T-cell (primary cell): ENCODE measurements around the gene MSANTD2. TPM values are rescaled to one million over a fixed set of nuclear protein-coding genes. Genes with fewer than 3 reads are reported as not detected.

Experiments used
- ATAC-seq, 4 experiments: fragments of 200-7000 bp in 3 of 4; fragments of 150-1000 bp in 1 of 4; cut with Tn5 transposase; replicated peaks in 1 of 4; 1 replicate in 3 of 4; 2 replicates in 1 of 4; pipeline ENCODE4 v1.10.0; 2021; ENCODE audit warnings: moderate library complexity in 3 of 4, mild to moderate bottlenecking in 2 of 4, moderate number of reproducible peaks in 1 of 4
- CTCF ChIA-PET, 2 donors: fragments of 300-600 bp; sonication (Branson Sonifier 250); formaldehyde crosslinking; loops; one replicate each; lab custom pipeline; 2022; ENCODE audit warnings: antibody characterized with exemption in 2 of 2; lab: Charles Lee
- POLR2A ChIA-PET, 2 donors: fragments of 300-600 bp; sonication (Branson Sonifier 250); formaldehyde crosslinking; loops; one replicate each; lab custom pipeline; 2022; ENCODE audit warnings: antibody characterized with exemption in 2 of 2; lab: Charles Lee
- DNase-seq, 35 experiments: peaks; one replicate each; pipeline versions ENCODE4 v3.0.0 to v3.0.0-alpha.2; 2013 to 2023
- H3K27ac ChIP-seq: one replicate; pipeline ENCODE4 v1.5.1; 2013; ENCODE audit warnings: low read length
- H3K27me3 ChIP-seq, 2 experiments: replicated peaks in 1 of 2; 1 replicate in 1 of 2; 2 replicates in 1 of 2; pipeline versions ENCODE4 v1.6.1 to v1.7.0; 2013; ENCODE audit warnings: low read length in 1 of 2, mixed read lengths in 1 of 2; ENCODE audit not compliant: control insufficient read depth in 2 of 2, insufficient read depth in 2 of 2; ENCODE audit errors: extremely low read depth in 1 of 2
- H3K36me3 ChIP-seq, 2 donors: 1 replicate in 1 of 2; 2 replicates in 1 of 2; pipeline versions ENCODE4 v1.6.1 to v1.7.0; 2013; ENCODE audit warnings: low read length in 1 of 2; ENCODE audit not compliant: control insufficient read depth in 2 of 2, insufficient read depth in 1 of 2; ENCODE audit errors: extremely low read depth in 1 of 2
- H3K4me1 ChIP-seq, 2 experiments: 1 replicate in 1 of 2; 2 replicates in 1 of 2; pipeline versions ENCODE4 v1.6.1 to v1.7.0; 2013; ENCODE audit warnings: low read length in 2 of 2, mixed read lengths in 1 of 2; ENCODE audit not compliant: insufficient read depth in 2 of 2, control insufficient read depth in 1 of 2; ENCODE audit errors: extremely low read depth in 1 of 2
- H3K4me3 ChIP-seq, 2 donors: 1 replicate in 1 of 2; 2 replicates in 1 of 2; pipeline versions ENCODE4 v1.5.1 to v1.7.0; 2013; ENCODE audit warnings: mild to moderate bottlenecking in 2 of 2, low read length in 1 of 2, moderate library complexity in 1 of 2; ENCODE audit not compliant: control insufficient read depth in 1 of 2; ENCODE audit errors: extremely low read depth in 1 of 2
- H3K9me3 ChIP-seq: 2 replicates; pipeline ENCODE4 v1.7.0; 2013
- H3K27ac Mint-ChIP-seq, 2 donors: one replicate each; pipeline ENCODE4 v1.8.0; 2020 to 2021; ENCODE audit warnings: mild to moderate bottlenecking in 2 of 2, mixed read lengths in 2 of 2
- H3K27me3 Mint-ChIP-seq, 2 donors: one replicate each; pipeline ENCODE4 v1.8.0; 2021 to 2022; ENCODE audit warnings: mixed read lengths in 2 of 2
- H3K36me3 Mint-ChIP-seq: one replicate; pipeline ENCODE4 v1.8.0; 2021; ENCODE audit warnings: mixed read lengths
- H3K4me1 Mint-ChIP-seq, 3 donors: one replicate each; pipeline ENCODE4 v1.8.0; 2020 to 2022; ENCODE audit warnings: mixed read lengths in 3 of 3, mild to moderate bottlenecking in 1 of 3
- H3K4me3 Mint-ChIP-seq, 3 donors: one replicate each; pipeline ENCODE4 v1.8.0; 2020 to 2022; ENCODE audit warnings: mild to moderate bottlenecking in 3 of 3, mixed read lengths in 3 of 3, moderate library complexity in 3 of 3
- H3K9me3 Mint-ChIP-seq, 3 donors: one replicate each; pipeline ENCODE4 v1.8.0; 2020 to 2022; ENCODE audit warnings: mixed read lengths in 3 of 3
- WGBS: methylation state at CpG from one replicate; pipeline ENCODE4 v1.1.5; 2013; ENCODE audit warnings: missing lambda C conversion rate; ENCODE audit not compliant: insufficient coverage; 5-methylcytosine and 5-hydroxymethylcytosine counted together
- total RNA-seq, 35 experiments: library from RNA in 6 of 35; stranded (reverse) in 6 of 35; fragments of 120-200 nt in 1 of 35; gene quantifications; one replicate each; pipeline versions ENCODE4 v1.2.1 to v1.2.4 and lab custom pipeline; 2013 to 2026

The MSANTD2 gene
- total RNA-seq, 5 donors from 2014 or later (not counting 1 experiment from before 2014, with no cell fraction given) = 10.1 to 25.2 (median 19.9) TPM

- peaks cover 65 to 88% of the 10 kb centered on the region in 2 donors for H3K27me3 Mint-ChIP-seq
Measured at GRCh38 chr11:124841201-124841600, 41.0 kb upstream of the MSANTD2 start.

DNA sequence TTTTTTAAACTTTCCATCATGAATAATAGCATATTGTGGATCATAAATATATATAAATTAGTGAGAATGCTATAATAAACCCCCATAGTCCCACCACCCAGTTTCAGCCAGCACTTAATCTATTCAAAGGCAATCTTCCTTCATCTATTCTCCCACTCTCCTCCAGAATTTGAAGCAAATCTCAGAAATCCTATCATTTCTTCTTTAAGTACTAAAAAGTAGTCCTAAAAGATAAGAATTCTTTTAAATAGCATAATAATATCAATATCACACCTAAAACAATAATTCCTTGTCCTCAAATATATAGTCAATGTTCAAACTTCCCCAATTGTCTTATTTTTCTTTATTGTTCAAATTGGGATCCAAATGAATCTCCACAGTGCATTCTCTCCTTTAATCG, 40.5 kb upstream of the MSANTD2 start:
- H3K9me3 Mint-ChIP-seq = no peaks in the 10 kb centered on the region
- H3K4me1 ChIP-seq = peaks cover 2 to 26% of the 10 kb centered on the region in 2 experiments
- no peak overlapping the region for H3K27ac ChIP-seq
- POLR2A ChIA-PET = no interaction called here
- ATAC-seq (no peak), DNase-seq (no peak)
- no peaks in the 10 kb centered on the region for H3K9me3 ChIP-seq
- CTCF ChIA-PET = no interaction called here
- H3K27me3 Mint-ChIP-seq = peaks cover 62 to 87% of the 10 kb centered on the region in 2 donors
- no peak overlapping the region for H3K27ac Mint-ChIP-seq
- H3K4me1 Mint-ChIP-seq = peaks cover 23 to 27% (median 26%) of the 10 kb centered on the region in 3 donors
- peak overlapping the region in 1 of 3 donors; percentile 75 for H3K4me3 Mint-ChIP-seq
- H3K36me3 ChIP-seq = no peaks in the 10 kb centered on the region
- WGBS = no CpG with 5 or more reads among the region's 1 CpG
- H3K36me3 Mint-ChIP-seq = no peaks in the 10 kb centered on the region
- H3K27me3 ChIP-seq = peaks cover 39 to 74% of the 10 kb centered on the region in 2 experiments
- H3K4me3 ChIP-seq = no peak overlapping the region

More at GRCh38 chr11:124841201-124841600, 41.0 kb upstream of the MSANTD2 start:
- H3K27ac ChIP-seq = no peak overlapping the region
- peak overlapping the region in 1 of 3 donors; percentile 8 for H3K4me3 Mint-ChIP-seq
- POLR2A ChIA-PET = no interaction called here
- H3K4me1 Mint-ChIP-seq = peaks cover 20 to 26% (median 23%) of the 10 kb centered on the region in 3 donors
- no CpG with 5 or more reads among the region's 3 CpGs for WGBS
- DNase-seq (no peak), ATAC-seq (no peak)
- peaks cover 41 to 78% of the 10 kb centered on the region in 2 experiments for H3K27me3 ChIP-seq
- H3K36me3 ChIP-seq = no peaks in the 10 kb centered on the region
- H3K36me3 Mint-ChIP-seq = no peaks in the 10 kb centered on the region
- no peak overlapping the region for H3K4me3 ChIP-seq
- H3K27ac Mint-ChIP-seq = no peak overlapping the region
- CTCF ChIA-PET = no interaction called here
- H3K9me3 Mint-ChIP-seq = no peaks in the 10 kb centered on the region
- peaks cover 2 to 25% of the 10 kb centered on the region in 2 experiments for H3K4me1 ChIP-seq
- no peaks in the 10 kb centered on the region for H3K9me3 ChIP-seq

- Mint-ChIP-seq H3K27ac (no peak overlapping the region), H3K36me3 (no peaks in the 10 kb centered on the region), H3K27me3 (peaks cover 59 to 85% of the 10 kb centered on the region in 2 donors), H3K4me3 (peak overlapping the region; percentile 26 to 75 (median 58)), H3K9me3 (no peaks in the 10 kb centered on the region), H3K4me1 (peaks cover 23 to 27% (median 26%) of the 10 kb centered on the region in 3 donors)
- 4% methylated on average over 4 of the region's 20 CpGs for WGBS
- Histone ChIP-seq H3K36me3 (no peaks in the 10 kb centered on the region), H3K4me1 (peaks cover 2 to 26% of the 10 kb centered on the region in 2 experiments), H3K27me3 (peaks cover 39 to 68% of the 10 kb centered on the region in 2 experiments), H3K9me3 (no peaks in the 10 kb centered on the region), H3K4me3 (peak overlapping the region in 1 of 2 donors; percentile 46), H3K27ac (no peak overlapping the region)
- POLR2A ChIA-PET = no interaction called here
- ATAC-seq (peak in 1 of 4 experiments; percentile 6), DNase-seq (no peak)
- CTCF ChIA-PET = interaction anchor here (0.6 to 1.2 kb wide), 3 partner anchors 36 to 422 kb away, joined by 3 read pairs; no protein-coding TSS in a partner anchor
Measured at GRCh38 chr11:124839972-124840621, 39.9 kb upstream of the MSANTD2 start.

DNA sequence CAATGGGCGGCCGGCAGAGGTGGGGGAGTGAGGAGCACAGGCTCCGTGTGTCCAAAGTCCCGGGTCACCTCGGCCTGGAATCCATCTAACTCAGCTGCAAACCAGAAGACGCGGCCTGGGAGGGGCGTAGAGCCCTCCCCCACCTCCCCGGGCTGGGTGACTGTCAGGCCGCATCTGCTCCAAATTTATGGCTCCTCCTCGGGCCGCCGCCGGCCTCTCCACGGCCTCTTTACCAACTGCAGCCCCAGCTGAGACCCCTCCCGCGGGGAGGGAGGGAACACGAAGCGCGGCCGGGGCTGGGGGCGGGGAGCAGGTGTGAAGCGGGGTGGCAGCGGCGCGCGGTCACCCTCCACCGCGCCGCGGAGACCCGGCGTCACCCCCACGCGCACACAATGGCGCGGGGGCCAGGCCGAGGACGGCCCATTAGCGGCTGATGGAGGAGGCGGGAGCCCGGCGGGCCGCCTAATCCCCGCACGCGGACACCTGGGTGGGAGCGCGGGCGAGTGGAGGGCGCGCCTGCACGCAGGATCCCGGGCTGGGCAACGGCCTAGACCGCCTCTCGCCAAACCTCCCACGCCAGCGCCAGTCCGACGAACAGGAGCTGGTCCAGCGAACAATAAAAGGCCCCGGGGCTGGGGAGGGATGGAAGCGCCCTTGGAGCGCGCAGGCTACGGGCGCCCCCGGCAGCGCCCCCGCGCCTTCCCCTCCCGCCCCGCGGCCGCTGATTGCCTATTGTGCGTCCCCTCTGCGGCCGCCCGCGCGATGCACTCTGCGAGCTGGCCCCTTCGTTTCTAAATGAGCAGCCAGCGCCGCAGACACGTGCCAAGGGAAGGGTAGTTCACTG, 39.1 kb upstream of the MSANTD2 start:
- no peaks in the 10 kb centered on the region for H3K36me3 ChIP-seq
- H3K36me3 Mint-ChIP-seq = no peaks in the 10 kb centered on the region
- WGBS = 1% methylated on average over 77 of the region's 87 CpGs
- ATAC-seq (peak in 2 of 4 experiments; percentile 15 to 17), DNase-seq (no peak)
- H3K9me3 ChIP-seq = no peaks in the 10 kb centered on the region
- H3K27ac ChIP-seq = no peak overlapping the region
- H3K4me3 Mint-ChIP-seq = peak overlapping the region in 2 of 3 donors; percentile 58 to 75
- H3K27me3 ChIP-seq = peaks cover 35 to 60% of the 10 kb centered on the region in 2 experiments
- H3K4me1 ChIP-seq = peaks cover 2 to 26% of the 10 kb centered on the region in 2 experiments
- H3K4me1 Mint-ChIP-seq = peaks cover 23 to 26% (median 24%) of the 10 kb centered on the region in 3 donors
- POLR2A ChIA-PET = interaction anchor here in 1 of 2 donors (0.6 kb wide), 1 partner anchor 26 kb away, joined by 3 read pairs; no protein-coding TSS in a partner anchor
- peak overlapping the region in 1 of 2 donors; percentile 46 for H3K4me3 ChIP-seq
- H3K9me3 Mint-ChIP-seq = no peaks in the 10 kb centered on the region
- H3K27ac Mint-ChIP-seq = no peak overlapping the region
- CTCF ChIA-PET = interaction anchor here (0.6 to 1.6 kb wide), 5 partner anchors 37 to 421 kb away, joined by 3 to 7 read pairs (median 3); no protein-coding TSS in a partner anchor
- peaks cover 51 to 79% of the 10 kb centered on the region in 2 donors for H3K27me3 Mint-ChIP-seq

DNA sequence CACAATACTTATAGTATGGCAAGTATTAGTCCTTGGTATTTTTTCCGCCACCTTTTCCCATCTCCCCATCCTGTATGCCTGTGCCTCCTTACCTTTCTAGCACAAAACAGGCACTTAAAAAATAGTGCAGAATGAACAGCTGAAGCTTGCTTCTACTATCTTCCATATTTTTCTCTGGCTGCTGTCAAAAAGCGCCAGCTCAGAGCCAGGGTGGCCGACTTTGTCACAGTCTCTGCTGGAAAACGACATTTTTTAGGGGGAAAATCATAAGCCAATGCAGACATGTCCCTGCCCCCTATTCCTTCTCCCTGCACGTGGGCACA, 38.6 kb upstream of the MSANTD2 start:
- peaks cover 23 to 25% (median 24%) of the 10 kb centered on the region in 3 donors for H3K4me1 Mint-ChIP-seq
- no peaks in the 10 kb centered on the region for H3K36me3 Mint-ChIP-seq
- H3K9me3 Mint-ChIP-seq = no peaks in the 10 kb centered on the region
- CTCF ChIA-PET = interaction anchor here (0.7 to 4.6 kb wide), 4 partner anchors 38 to 170 kb away, joined by 3 to 59 read pairs (median 5); no protein-coding TSS in a partner anchor
- peaks cover 31 to 55% of the 10 kb centered on the region in 2 experiments for H3K27me3 ChIP-seq
- H3K4me3 Mint-ChIP-seq = peak overlapping the region in 2 of 3 donors; percentile 21 to 51
- H3K4me1 ChIP-seq = peaks cover 2 to 26% of the 10 kb centered on the region in 2 experiments
- 0% methylated on average over 1 of the region's 5 CpGs for whole genome bisulfite sequencing
- no peaks in the 10 kb centered on the region for H3K9me3 ChIP-seq
- H3K27me3 Mint-ChIP-seq = peaks cover 47 to 73% of the 10 kb centered on the region in 2 donors
- no peaks in the 10 kb centered on the region for H3K36me3 ChIP-seq
- ATAC-seq (no peak), DNase-seq (no peak)
- no peak overlapping the region for H3K27ac ChIP-seq
- H3K27ac Mint-ChIP-seq = peak overlapping the region in 1 of 2 donors; percentile 53
- peak overlapping the region in 1 of 2 donors; percentile 46 for H3K4me3 ChIP-seq
- POLR2A ChIA-PET = interaction anchor here in 1 of 2 donors (0.6 kb wide), 1 partner anchor 27 kb away, joined by 3 read pairs; no protein-coding TSS in a partner anchor

DNA sequence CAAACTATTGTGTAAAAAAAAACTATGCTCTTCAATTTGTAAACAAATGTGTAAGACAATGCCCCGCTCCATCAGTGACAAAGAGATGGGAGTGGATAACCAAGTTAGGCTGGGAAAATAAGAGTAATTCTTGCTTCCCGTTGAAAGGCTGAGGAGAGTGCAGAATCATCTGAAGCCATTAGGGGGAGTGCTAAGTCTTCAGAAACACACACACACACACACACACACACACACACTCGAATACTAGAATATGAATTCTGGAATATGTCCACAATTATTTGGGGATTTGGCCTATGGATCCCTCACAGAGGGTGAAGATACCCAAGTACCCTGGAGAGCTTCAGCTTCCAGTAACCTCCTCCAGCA, 37.3 kb upstream of the MSANTD2 start:
- POLR2A ChIA-PET = interaction anchor here (0.6 to 0.7 kb wide), 3 partner anchors 9 to 1426 kb away, joined by 3 read pairs; no protein-coding TSS in a partner anchor
- no peak overlapping the region for H3K27ac ChIP-seq
- H3K27me3 Mint-ChIP-seq = peaks cover 49 to 71% of the 10 kb centered on the region in 2 donors
- H3K9me3 Mint-ChIP-seq = no peaks in the 10 kb centered on the region
- H3K4me3 ChIP-seq = no peak overlapping the region
- H3K4me1 ChIP-seq = peaks cover 2 to 17% of the 10 kb centered on the region in 2 experiments
- DNase-seq (peak in 1 of 35 experiments; percentile 32), ATAC-seq (peak in 1 of 4 experiments; percentile 47)
- peak overlapping the region in 1 of 3 donors; percentile 78 for H3K4me3 Mint-ChIP-seq
- CTCF ChIA-PET = interaction anchor here (0.5 to 4.6 kb wide), 23 partner anchors 8 to 645 kb away, joined by 3 to 59 read pairs (median 4); no protein-coding TSS in a partner anchor
- H3K4me1 Mint-ChIP-seq = peaks cover 19 to 23% (median 21%) of the 10 kb centered on the region in 3 donors
- H3K36me3 ChIP-seq = no peaks in the 10 kb centered on the region
- no peaks in the 10 kb centered on the region for H3K36me3 Mint-ChIP-seq
- H3K9me3 ChIP-seq = no peaks in the 10 kb centered on the region
- peaks cover 23 to 44% of the 10 kb centered on the region in 2 experiments for H3K27me3 ChIP-seq
- no CpG with 5 or more reads among the region's 3 CpGs for WGBS
- no peak overlapping the region for H3K27ac Mint-ChIP-seq
